Activated B cell treated with CpG ODN at 0.5 μM for 24 hours (primary cell): ENCODE data around the gene CHAF1A. TPM values are rescaled to one million over a fixed set of nuclear protein-coding genes. Genes with fewer than 3 reads are reported as not detected.

Experiments
- ATAC-seq: fragments of 200-7000 bp; cut with Tn5 transposase; one replicate; pipeline ENCODE4 v1.10.0; 2021; ENCODE audit warnings: low read depth, mild to moderate bottlenecking, moderate library complexity
- CTCF ChIA-PET: fragments of 350-600 bp; sonication (Branson Sonifier 250); formaldehyde crosslinking; loops from one replicate; lab custom pipeline; 2021; ENCODE audit warnings: antibody characterized with exemption; lab: Charles Lee
- POLR2A ChIA-PET: fragments of 350-600 bp; sonication (Branson Sonifier 250); formaldehyde crosslinking; loops from one replicate; lab custom pipeline; 2021; ENCODE audit warnings: antibody characterized with exemption; lab: Charles Lee
- DNase-seq: peaks from one replicate; pipeline ENCODE4 v3.0.0; 2022
- H3K27ac Mint-ChIP-seq: one replicate; pipeline ENCODE4 v1.8.0; 2020; ENCODE audit warnings: mixed read lengths
- H3K27me3 Mint-ChIP-seq: one replicate; pipeline ENCODE4 v1.8.0; 2021; ENCODE audit warnings: mixed read lengths
- H3K36me3 Mint-ChIP-seq: one replicate; pipeline ENCODE4 v1.8.0; 2021; ENCODE audit warnings: low read depth, mixed read lengths
- H3K4me1 Mint-ChIP-seq: one replicate; pipeline ENCODE4 v1.8.0; 2021; ENCODE audit warnings: mixed read lengths
- H3K4me3 Mint-ChIP-seq: one replicate; pipeline ENCODE4 v1.8.0; 2020; ENCODE audit warnings: mild to moderate bottlenecking, mixed read lengths
- H3K9me3 Mint-ChIP-seq: one replicate; pipeline ENCODE4 v1.8.0; 2020; ENCODE audit warnings: mixed read lengths
- CTCF ChIP-seq: fragments of 200-600 bp; IDR thresholded peaks from one replicate; pipeline ENCODE4 v1.8.0; 2022; ENCODE audit warnings: antibody characterized with exemption, mild to moderate bottlenecking
- intact Hi-C: fragments of 100-400 bp; cut with micrococcal nuclease; formaldehyde crosslinking; loops from one replicate; pipeline ENCODE4 v1.15.1; 2024
- total RNA-seq: library from RNA; stranded (reverse); gene quantifications from 2 replicates; pipeline ENCODE4 v1.2.3, GENCODE V29; 2022

CHAF1A gene
- total RNA-seq, 1 donor from 2014 or later: 19.2 TPM

GRCh38 chr19:4378886-4379285 lies 23.6 kb upstream of the CHAF1A start:
- H3K4me1 Mint-ChIP-seq: peaks cover 85% of the 10 kb centered on the region
- peaks cover 5% of the 10 kb centered on the region for H3K36me3 Mint-ChIP-seq
- no peak for DNase-seq
- ATAC-seq: no peak
- peak overlapping the region; percentile 77 for H3K4me3 Mint-ChIP-seq
- no peaks in the 10 kb centered on the region for H3K9me3 Mint-ChIP-seq
- CTCF ChIA-PET: interaction anchor here (1.3 kb wide), 1 partner anchor 23 kb away, joined by 3 read pairs; the partner anchor contains the start of gene CHAF1A
- no peaks in the 10 kb centered on the region for H3K27me3 Mint-ChIP-seq
- TF ChIP-seq CTCF: no peak
- intact Hi-C loops: loop anchor here (1.0 kb wide), 2 partner anchors 10 to 21 kb away; partner anchors contain the start of gene SH3GL1
- POLR2A ChIA-PET: interaction anchor here (1.0 to 1.2 kb wide), 2 partner anchors 9 to 11 kb away, joined by 3 to 4 read pairs; no protein-coding TSS in a partner anchor
- peak overlapping the region; percentile 83 for H3K27ac Mint-ChIP-seq

GRCh38 chr19:4379383-4380253 lies 22.8 kb upstream of the CHAF1A start:
- peak; percentile 41 for DNase-seq
- intact Hi-C loops: loop anchor here (1.0 kb wide), 2 partner anchors 10 to 21 kb away; partner anchors contain the start of gene SH3GL1
- CTCF ChIA-PET: interaction anchor here (1.3 to 2.0 kb wide), 2 partner anchors 21 to 23 kb away, joined by 3 to 7 read pairs; partner anchors contain the start of genes CHAF1A and SH3GL1
- Mint-ChIP-seq H3K27me3 (no peaks in the 10 kb centered on the region), H3K9me3 (no peaks in the 10 kb centered on the region), H3K27ac (peak overlapping the region; percentile 83), H3K4me3 (peak overlapping the region; percentile 77), H3K36me3 (peaks cover 8% of the 10 kb centered on the region), H3K4me1 (peaks cover 78% of the 10 kb centered on the region)
- TF ChIP-seq CTCF: no peak
- peak; percentile 45 for ATAC-seq
- POLR2A ChIA-PET: interaction anchor here (0.6 to 1.2 kb wide), 8 partner anchors 10 to 151 kb away, joined by 3 to 11 read pairs (median 4); partner anchors contain the start of gene SH3GL1

GRCh38 chr19:4380254-4380727 lies 22.1 kb upstream of the CHAF1A start:
- peak overlapping the region; percentile 83 for H3K27ac Mint-ChIP-seq
- ChIA-PET CTCF (interaction anchor here (1.3 to 2.0 kb wide), 2 partner anchors 20 to 22 kb away, joined by 3 to 7 read pairs; partner anchors contain the start of genes CHAF1A and SH3GL1), POLR2A (interaction anchor here (0.6 to 1.4 kb wide), 6 partner anchors 10 to 91 kb away, joined by 3 to 4 read pairs (median 3); no protein-coding TSS in a partner anchor)
- H3K4me1 Mint-ChIP-seq: peaks cover 72% of the 10 kb centered on the region
- H3K36me3 Mint-ChIP-seq: peaks cover 10% of the 10 kb centered on the region
- intact Hi-C loops: no loop called here
- no peaks in the 10 kb centered on the region for H3K9me3 Mint-ChIP-seq
- peak overlapping the region; percentile 77 for H3K4me3 Mint-ChIP-seq
- no peak for TF ChIP-seq CTCF
- ATAC-seq (peak; percentile 34), DNase-seq (peak; percentile 40)
- no peaks in the 10 kb centered on the region for H3K27me3 Mint-ChIP-seq

- POLR2A ChIA-PET: no interaction called here
These were observed 17.0 kb upstream of the CHAF1A start for GRCh38 chr19:4385291-4386040.

More at GRCh38 chr19:4385291-4386040, 17.0 kb upstream of the CHAF1A start:
- Mint-ChIP-seq H3K36me3 (peaks cover 44% of the 10 kb centered on the region), H3K4me3 (no peak overlapping the region), H3K27me3 (no peaks in the 10 kb centered on the region), H3K27ac (no peak overlapping the region), H3K9me3 (no peaks in the 10 kb centered on the region), H3K4me1 (peaks cover 29% of the 10 kb centered on the region)
- CTCF ChIA-PET: no interaction called here
- intact Hi-C loops: no loop called here
- TF ChIP-seq CTCF: no peak
- DNase-seq (no peak), ATAC-seq (no peak)
